Smooth muscle cell (in vitro differentiated cells): ENCODE results near the gene ATP6V1G3. TPM values are rescaled to one million over a fixed set of nuclear protein-coding genes. Genes with fewer than 3 reads are reported as not detected.
"Not testable (repeated sequence)": the region's sequence is repeated elsewhere in the genome, so short reads cannot be mapped to it uniquely, and the experiment has no call there.

Experiments
- DNase-seq: peaks from one replicate; lab custom pipeline; 2025; ENCODE audit not compliant: unreplicated experiment; lab: John Stamatoyannopoulos, UW
- H2AFZ ChIP-seq: fragments of 200-600 bp; sonication (generic); 2 replicates; pipeline ENCODE4 v1.6.0; 2016; ENCODE audit warnings: antibody characterized with exemption, low read depth, mild to moderate bottlenecking
- H3F3A ChIP-seq: fragments of 200-600 bp; sonication (generic); 2 replicates; pipeline ENCODE4 v1.6.0; 2017; ENCODE audit warnings: antibody characterized with exemption, low read depth
- H3K27ac ChIP-seq: fragments of 200-600 bp; sonication (generic); 2 replicates; pipeline ENCODE4 v1.5.1; 2016; ENCODE audit warnings: low read depth, mild to moderate bottlenecking
- H3K27me3 ChIP-seq: fragments of 200-600 bp; sonication (generic); 2 replicates; pipeline ENCODE4 v1.6.1; 2016; ENCODE audit warnings: low read depth, mild to moderate bottlenecking
- H3K36me3 ChIP-seq: fragments of 200-600 bp; sonication (generic); 2 replicates; pipeline ENCODE4 v1.5.1; 2016; ENCODE audit warnings: low read depth
- H3K4me1 ChIP-seq: fragments of 200-600 bp; sonication (generic); 2 replicates; pipeline ENCODE4 v1.5.1; 2016; ENCODE audit warnings: low read depth
- H3K4me2 ChIP-seq: fragments of 200-600 bp; sonication (generic); 2 replicates; pipeline ENCODE4 v1.6.0; 2016; ENCODE audit warnings: mild to moderate bottlenecking
- H3K4me3 ChIP-seq: fragments of 200-600 bp; sonication (generic); 2 replicates; pipeline ENCODE4 v1.5.1; 2016; ENCODE audit warnings: mild to moderate bottlenecking
- H3K79me2 ChIP-seq: fragments of 200-600 bp; sonication (generic); 2 replicates; pipeline ENCODE4 v1.6.0; 2016; ENCODE audit warnings: low read depth, mild to moderate bottlenecking
- H3K9ac ChIP-seq: fragments of 200-600 bp; sonication (generic); 2 replicates; pipeline ENCODE4 v1.6.0; 2016; ENCODE audit warnings: low read depth
- H3K9me3 ChIP-seq: fragments of 200-600 bp; sonication (generic); replicated peaks from 2 replicates; pipeline ENCODE4 v1.5.1; 2016; ENCODE audit warnings: low read depth
- H4K20me1 ChIP-seq: fragments of 200-600 bp; sonication (generic); 2 replicates; pipeline ENCODE4 v1.6.0; 2016; ENCODE audit warnings: low read depth
- CTCF ChIP-seq: fragments of 200-600 bp; sonication (generic); IDR thresholded peaks from 2 replicates; pipeline ENCODE4 v1.5.1; 2017; ENCODE audit warnings: borderline replicate concordance, mild to moderate bottlenecking, antibody characterized with exemption; ENCODE audit not compliant: insufficient read depth, poor library complexity, severe bottlenecking
- WGBS: methylation state at CpG from one replicate; pipeline ENCODE4 v1.1.7; 2016; ENCODE audit warnings: low lambda C conversion rate; 5-methylcytosine and 5-hydroxymethylcytosine counted together
- polyA plus RNA-seq: library from polyadenylated mRNA; unstranded; fragments of >200 nt; fragmentation: Nextera tagmentation; extraction: Ambion mirVana; gene quantifications from 2 replicates; pipeline ENCODE4 v1.2.1, GENCODE V29; 2016
- total RNA-seq: library from RNA; depleted of rRNA; stranded (reverse); fragments of >200 nt; gene quantifications from 2 replicates; pipeline ENCODE4 v1.2.3, GENCODE V29; 2014

The ATP6V1G3 gene
- total RNA-seq (not detected in 2 replicates), polyA plus RNA-seq (0.43 TPM in 1 of 2 replicates, not detected in the other)

GRCh38 chr1:198540580-198540979 lies at the start of gene ATP6V1G3:
Gene ATP6V1G3, minus strand, starts transcription at chr1:198540680. Its CDS starts 30 bp downstream, at chr1:198540650.
- Histone ChIP-seq H3K4me3 (no peak within 1 kb of the TSS), H2AFZ (no peak within 1 kb of the TSS), H3K9me3 (no peaks in the 10 kb centered on the region), H3K27me3 (no peaks in the 10 kb centered on the region), H3K4me2 (no peak within 1 kb of the TSS), H3K36me3 (no peaks in the 10 kb centered on the region), H3K79me2 (no peaks in the 10 kb centered on the region), H3F3A (no peaks in the 10 kb centered on the region), H3K4me1 (no peaks in the 10 kb centered on the region), H4K20me1 (no peaks in the 10 kb centered on the region), H3K9ac (no peak within 1 kb of the TSS), H3K27ac (no peak within 1 kb of the TSS)
- 83% methylated on average over 1 of the region's 1 CpG for WGBS
- DNase-seq = no peak
- TF ChIP-seq CTCF = no peak

GRCh38 chr1:198588845-198589244 lies 48.4 kb upstream of the ATP6V1G3 start:
- no peak for DNase-seq
- Histone ChIP-seq H3K27me3 (no peaks in the 10 kb centered on the region), H3K9me3 (no peaks in the 10 kb centered on the region), H3K36me3 (no peaks in the 10 kb centered on the region), H3F3A (no peaks in the 10 kb centered on the region), H3K4me3 (no peak overlapping the region), H3K4me1 (no peaks in the 10 kb centered on the region), H3K79me2 (no peaks in the 10 kb centered on the region), H2AFZ (no peak overlapping the region), H3K27ac (no peak overlapping the region), H3K4me2 (no peak overlapping the region), H3K9ac (no peak overlapping the region), H4K20me1 (no peaks in the 10 kb centered on the region)
- TF ChIP-seq CTCF = no peak

GRCh38 chr1:198584163-198584562 lies 43.7 kb upstream of the ATP6V1G3 start:
- H3K9me3 ChIP-seq = no peaks in the 10 kb centered on the region
- DNase-seq = no peak
- TF ChIP-seq CTCF = no peak
- H3K27ac ChIP-seq = no peak overlapping the region
- no peaks in the 10 kb centered on the region for H4K20me1 ChIP-seq
- H3K9ac ChIP-seq = no peak overlapping the region
- no peak overlapping the region for H3K4me2 ChIP-seq
- no peaks in the 10 kb centered on the region for H3K27me3 ChIP-seq
- H3K36me3 ChIP-seq = no peaks in the 10 kb centered on the region
- no peak overlapping the region for H3K4me3 ChIP-seq
- WGBS = 92% methylated on average over 26 of the region's 26 CpGs
- no peaks in the 10 kb centered on the region for H3K79me2 ChIP-seq
- no peak overlapping the region for H2AFZ ChIP-seq
- H3F3A ChIP-seq = no peaks in the 10 kb centered on the region
- H3K4me1 ChIP-seq = no peaks in the 10 kb centered on the region

GRCh38 chr1:198583209-198583802 lies 42.8 kb upstream of the ATP6V1G3 start:
- H3K9me3 ChIP-seq, DNase-seq, H3K4me1 ChIP-seq, H3K9ac ChIP-seq, H3K27me3 ChIP-seq, H3K4me3 ChIP-seq, H2AFZ ChIP-seq, H3F3A ChIP-seq, H3K79me2 ChIP-seq, H3K4me2 ChIP-seq, H3K27ac ChIP-seq, H3K36me3 ChIP-seq, H4K20me1 ChIP-seq: not testable (repeated sequence)
- WGBS = 96% methylated on average over 5 of the region's 5 CpGs
